Keratinocyte (primary cell): Measurements from ENCODE around the gene C11orf65.

Source experiments
- EZH2 ChIP-seq: IDR thresholded peaks from one replicate; pipeline ENCODE4 v1.6.1; 2012; ENCODE audit warnings: inconsistent platforms, mild to moderate bottlenecking, low read length, moderate library complexity
- TF ChIP-seq, protein P1 (sequence below), 3 experiments: IDR thresholded peaks in 1 of 3; conservative IDR thresholded peaks in 1 of 3; optimal IDR thresholded peaks in 1 of 3; 2 replicates in 2 of 3; 3 replicates in 1 of 3; pipeline versions ENCODE3 to v1.5.1; 2011; ENCODE audit warnings: low read length in 3 of 3, mild to moderate bottlenecking in 3 of 3, moderate library complexity in 2 of 3, control low read depth in 1 of 3, inconsistent platforms in 1 of 3; ENCODE audit not compliant: insufficient read depth in 2 of 3; ENCODE audit errors: extremely low read depth in 1 of 3

DNA sequence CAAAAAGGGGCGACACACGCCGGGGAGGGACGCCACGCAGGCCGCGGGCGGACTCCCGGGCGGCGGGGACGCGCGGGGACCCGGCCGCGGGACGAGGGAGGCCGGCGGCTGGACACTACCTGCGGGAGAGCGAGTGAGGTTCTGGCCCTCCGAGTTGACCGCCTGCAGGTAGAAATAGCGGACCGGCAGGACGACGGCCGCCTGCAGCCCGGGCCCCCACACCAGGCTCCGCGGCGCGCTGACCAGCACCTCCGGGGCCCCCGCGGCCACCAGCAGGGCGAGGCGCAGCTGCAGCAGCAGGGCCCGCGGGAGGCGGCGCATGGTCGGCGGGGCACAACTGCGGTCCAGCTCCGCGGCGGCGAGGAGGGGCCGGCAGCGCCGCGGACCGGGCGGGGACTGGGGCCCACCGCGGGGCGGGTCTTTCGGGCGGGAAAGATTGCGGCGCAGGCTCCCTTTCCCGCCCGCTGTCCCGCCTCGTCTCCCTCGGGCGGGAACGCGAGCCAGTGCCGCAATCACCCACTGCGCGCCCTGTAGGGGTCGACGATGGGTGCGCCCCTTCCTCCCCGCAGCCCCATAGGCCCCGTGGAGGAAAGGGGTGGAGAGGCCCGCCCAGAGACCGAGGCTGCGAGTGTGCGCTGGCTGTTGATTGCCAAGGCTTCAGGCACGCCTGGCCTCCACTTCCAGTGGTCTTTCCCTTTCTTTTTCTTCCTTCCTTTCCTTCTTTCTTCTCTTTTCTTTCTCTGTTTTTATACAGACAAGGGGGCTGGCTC is 30.9 kb upstream of the C11orf65 start, which contains the start of gene POGLUT3:
- TF ChIP-seq, protein P1, sequence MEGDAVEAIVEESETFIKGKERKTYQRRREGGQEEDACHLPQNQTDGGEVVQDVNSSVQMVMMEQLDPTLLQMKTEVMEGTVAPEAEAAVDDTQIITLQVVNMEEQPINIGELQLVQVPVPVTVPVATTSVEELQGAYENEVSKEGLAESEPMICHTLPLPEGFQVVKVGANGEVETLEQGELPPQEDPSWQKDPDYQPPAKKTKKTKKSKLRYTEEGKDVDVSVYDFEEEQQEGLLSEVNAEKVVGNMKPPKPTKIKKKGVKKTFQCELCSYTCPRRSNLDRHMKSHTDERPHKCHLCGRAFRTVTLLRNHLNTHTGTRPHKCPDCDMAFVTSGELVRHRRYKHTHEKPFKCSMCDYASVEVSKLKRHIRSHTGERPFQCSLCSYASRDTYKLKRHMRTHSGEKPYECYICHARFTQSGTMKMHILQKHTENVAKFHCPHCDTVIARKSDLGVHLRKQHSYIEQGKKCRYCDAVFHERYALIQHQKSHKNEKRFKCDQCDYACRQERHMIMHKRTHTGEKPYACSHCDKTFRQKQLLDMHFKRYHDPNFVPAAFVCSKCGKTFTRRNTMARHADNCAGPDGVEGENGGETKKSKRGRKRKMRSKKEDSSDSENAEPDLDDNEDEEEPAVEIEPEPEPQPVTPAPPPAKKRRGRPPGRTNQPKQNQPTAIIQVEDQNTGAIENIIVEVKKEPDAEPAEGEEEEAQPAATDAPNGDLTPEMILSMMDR (optimal IDR thresholded peaks at IDR 0.05 in 1 of 3, IDR thresholded peaks at IDR 0.05 in 1 of 3, conservative IDR thresholded peaks at IDR 0.05 in 1 of 3; ENCODE audit: extremely low read depth in 1 of 3, insufficient read depth in 2 of 3, low read length in 3 of 3) = no peak
- no peak for TF ChIP-seq EZH2
